GM12878 (cell line): ENCODE results near the gene CIDEC. TPM values are rescaled to one million over a fixed set of nuclear protein-coding genes. Genes with fewer than 3 reads are reported as not detected.

Experiments used
- ATAC-seq: fragments of 200-7000 bp; cut with Tn5 transposase; 3 replicates; pipeline ENCODE4 v1.9.1; 2020; ENCODE audit warnings: mild to moderate bottlenecking, moderate library complexity
- BruUV-seq: library from RNA; stranded (reverse); fragments of 400-500 nt; replicated peaks from 2 replicates; lab custom pipeline; 2021; lab: Mats Ljungman, UMichigan
- CTCF ChIA-PET: fragments of 300-600 bp; sonication (Branson Sonifier 250); formaldehyde crosslinking; extraction: SDS; loops from one replicate; lab custom pipeline; 2021; ENCODE audit warnings: inconsistent platforms; lab: Yijun Ruan, JAX
- POLR2A ChIA-PET: fragments of 350-600 bp; formaldehyde crosslinking; extraction: SDS; loops from one replicate; lab custom pipeline; 2021; ENCODE audit warnings: inconsistent platforms; lab: Charles Lee
- RAD21 ChIA-PET: fragments of 300-600 bp; sonication (Branson Sonifier 250); formaldehyde crosslinking; loops from one replicate; lab custom pipeline; 2023; ENCODE audit warnings: antibody characterized with exemption; ENCODE audit not compliant: unreplicated experiment; lab: Charles Lee
- SMC1A ChIA-PET: fragments of 300-600 bp; sonication (Branson Sonifier 250); formaldehyde crosslinking; loops from one replicate; lab custom pipeline; 2023; ENCODE audit not compliant: unreplicated experiment, uncharacterized antibody; lab: Charles Lee
- DNase-seq: peaks from one replicate; pipeline ENCODE4 v3.0.0-alpha.2; 2011; ENCODE audit warnings: low read depth, low spot score
- FAIRE-seq: peaks from 3 replicates; lab custom pipeline; 2011; peaks lifted over from hg19 to GRCh38; lab: Jason Lieb, UNC
- H2AFZ ChIP-seq: 2 replicates; pipeline ENCODE4 v1.6.0; 2011; ENCODE audit warnings: low read depth, low read length, control low read depth; ENCODE audit not compliant: control insufficient read depth
- H3K27ac ChIP-seq: 2 replicates; pipeline ENCODE4 v1.5.1; 2011; ENCODE audit warnings: control low read depth; ENCODE audit not compliant: control insufficient read depth, insufficient read depth
- H3K27me3 ChIP-seq, 2 experiments: replicated peaks in 1 of 2; 2 replicates each; pipeline versions ENCODE4 v1.6.0 to v1.6.1; 2011; ENCODE audit warnings: low read length in 1 of 2; ENCODE audit not compliant: control insufficient read depth in 2 of 2, insufficient read depth in 2 of 2
- H3K36me3 ChIP-seq, 2 experiments: 2 replicates each; pipeline ENCODE4 v1.5.1; 2011; ENCODE audit warnings: low read length in 1 of 2; ENCODE audit not compliant: control insufficient read depth in 2 of 2, insufficient read depth in 2 of 2
- H3K4me1 ChIP-seq: 2 replicates; pipeline ENCODE4 v1.6.1; 2011; ENCODE audit warnings: mild to moderate bottlenecking, low read length, moderate library complexity, mixed read lengths; ENCODE audit not compliant: control insufficient read depth, insufficient read depth
- H3K4me2 ChIP-seq: 2 replicates; pipeline ENCODE4 v1.6.0; 2011; ENCODE audit warnings: control low read depth; ENCODE audit not compliant: control insufficient read depth, insufficient read depth
- H3K4me3 ChIP-seq: fragments of 200-600 bp; sonication (generic); 2 replicates; pipeline ENCODE4 v1.5.1; 2016
- H3K79me2 ChIP-seq: 2 replicates; pipeline ENCODE4 v1.6.0; 2011; ENCODE audit warnings: low read length; ENCODE audit not compliant: control insufficient read depth, insufficient read depth
- H3K9ac ChIP-seq: 2 replicates; pipeline ENCODE4 v1.8.0; 2011; ENCODE audit warnings: low read length, control low read depth, mixed read lengths; ENCODE audit not compliant: control insufficient read depth, insufficient read depth
- H3K9me3 ChIP-seq: replicated peaks from 3 replicates; pipeline ENCODE4 v1.5.1; 2011; ENCODE audit warnings: mild to moderate bottlenecking, low read length; ENCODE audit not compliant: control insufficient read depth, insufficient read depth
- H4K20me1 ChIP-seq: 2 replicates; pipeline ENCODE4 v1.6.0; 2011; ENCODE audit not compliant: control insufficient read depth, insufficient read depth
- CEBPB ChIP-seq, 2 experiments: fragments of 150-350 bp in 1 of 2; IDR thresholded peaks; 2 replicates each; pipeline ENCODE4 v1.6.1; 2012 to 2014; ENCODE audit warnings: low read depth in 2 of 2, low read length in 2 of 2, borderline replicate concordance in 1 of 2, inconsistent platforms in 1 of 2
- JUND ChIP-seq: IDR thresholded peaks from 2 replicates; pipeline ENCODE4 v1.6.1; 2012; ENCODE audit warnings: low read depth, mild to moderate bottlenecking, low read length, improper control_type of control experiment, moderate library complexity
- POLR2A ChIP-seq: IDR thresholded peaks from 2 replicates; pipeline ENCODE4 v1.6.1; 2011; ENCODE audit warnings: low read depth, mild to moderate bottlenecking, low read length
- POLR2AphosphoS5 ChIP-seq: IDR thresholded peaks from 2 replicates; pipeline ENCODE4 v1.6.1; 2011; ENCODE audit warnings: mild to moderate bottlenecking, low read length, inconsistent platforms
- RAD21 ChIP-seq: IDR thresholded peaks from 2 replicates; pipeline ENCODE4 v1.6.1; 2011; ENCODE audit warnings: mild to moderate bottlenecking, low read depth, low read length, moderate library complexity; ENCODE audit not compliant: insufficient read depth
- WGBS: methylation state at CpG from one replicate; pipeline ENCODE4 v1.1.6; 2016; ENCODE audit warnings: low lambda C conversion rate; ENCODE audit not compliant: insufficient replicate concordance, insufficient coverage; ENCODE audit errors: missing lambda C conversion rate; 5-methylcytosine and 5-hydroxymethylcytosine counted together
- in situ Hi-C: fragments of 300-500 bp; cut with MboI; formaldehyde crosslinking; loops from 9 replicates; pipeline ENCODE4 v1.14.3; 2018; ENCODE audit warnings: mixed read lengths
- intact Hi-C: fragments of 100-400 bp; cut with micrococcal nuclease; formaldehyde crosslinking; loops from one replicate; pipeline ENCODE4 v1.14.2; 2022; ENCODE audit not compliant: unreplicated experiment
- polyA plus RNA-seq, 11 experiments: library from polyadenylated mRNA; depleted of rRNA in 4 of 11; unstranded in 6 of 11; stranded (reverse) in 5 of 11; fragments of >200 nt; fragmentation: Nextera tagmentation in 4 of 11; fragmentation: Illumina TruSeq in 1 of 11; extraction: Ambion mirVana in 4 of 11; extraction: Trizol in 1 of 11; gene quantifications; 1 replicate in 1 of 11; 2 replicates in 10 of 11; pipeline versions ENCODE4 v1.2.1 to v1.2.3, GENCODE V29; 2011 to 2016; ENCODE audit warnings: inconsistent platforms in 2 of 11, missing spikeins in 2 of 11, low read depth in 1 of 11
- total RNA-seq, 4 experiments: library from RNA; depleted of rRNA in 3 of 4; stranded (reverse); fragments of >200 nt in 3 of 4; fragmentation: Illumina TruSeq in 1 of 4; extraction: Trizol in 1 of 4; gene quantifications; 2 replicates each; pipeline versions ENCODE4 v1.2.1 to v1.2.3, GENCODE V29; 2013 to 2021
- TF ChIP-seq, protein P1 (sequence below): fragments of 450-650 bp; formaldehyde crosslinking; IDR thresholded peaks from 2 replicates; pipeline ENCODE4 v1.4.0; 2022; ENCODE audit warnings: mild to moderate bottlenecking, moderate library complexity
- TF ChIP-seq, protein P2 (sequence below): IDR thresholded peaks from 2 replicates; pipeline ENCODE4 v1.6.1; 2012; ENCODE audit warnings: mild to moderate bottlenecking, low read depth, low read length
- TF ChIP-seq, protein P3 (sequence below): fragments of 450-650 bp; IDR thresholded peaks from 2 replicates; pipeline ENCODE4 v1.6.1; 2017; ENCODE audit warnings: mild to moderate bottlenecking, low read depth, inconsistent platforms; ENCODE audit not compliant: poor library complexity, severe bottlenecking

The CIDEC gene
- total and polyA plus RNA-seq, 10 of the 15 experiments (the other 5 are each of a cell fraction or from before 2014, with no cell fraction given) = 0.10 to 0.49 TPM; not detected in 8

DNA sequence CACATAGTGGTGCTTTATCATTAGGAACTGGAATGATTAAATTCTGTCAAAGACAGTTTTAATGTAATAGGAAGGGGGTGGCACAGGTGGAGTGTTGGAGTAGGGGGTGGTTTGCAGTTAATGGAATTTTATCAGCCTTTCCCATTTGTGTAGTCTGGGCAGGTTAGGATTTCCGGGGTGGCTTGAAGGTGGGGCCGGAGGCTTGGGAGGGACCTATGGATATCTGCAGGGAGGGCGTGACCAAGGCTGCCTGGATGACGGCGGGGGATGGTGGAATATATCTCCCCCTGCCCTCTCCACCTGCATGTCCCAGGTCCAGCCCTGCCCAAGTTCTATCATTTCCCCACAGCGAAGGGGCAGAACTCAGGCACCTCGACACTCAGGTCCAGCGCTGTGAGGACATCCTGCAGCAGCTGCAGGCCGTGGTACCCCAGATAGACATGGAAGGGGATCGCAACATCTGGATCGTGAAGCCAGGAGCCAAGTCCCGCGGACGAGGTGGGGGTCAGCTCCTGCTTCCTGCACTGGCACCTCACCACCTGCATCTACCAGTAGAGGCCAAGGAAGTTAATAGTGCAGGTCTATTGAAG is 54.5 kb downstream of the CIDEC start:
- H2AFZ ChIP-seq = no peak overlapping the region
- no TSS peak for BruUV-seq
- no peak overlapping the region for H3K4me2 ChIP-seq
- no peak overlapping the region for H3K4me3 ChIP-seq
- in situ Hi-C loops = no loop called here
- DNase-seq (no peak), FAIRE-seq (no peak), ATAC-seq (no peak)
- no peaks in the 10 kb centered on the region for H3K79me2 ChIP-seq
- intact Hi-C loops = no loop called here
- ChIA-PET POLR2A (no interaction called here), RAD21 (no interaction called here), SMC1A (no interaction called here), CTCF (no interaction called here)
- H3K9me3 ChIP-seq = no peaks in the 10 kb centered on the region
- TF ChIP-seq POLR2AphosphoS5 (no peak), CEBPB (IDR thresholded peaks at IDR 0.05; ENCODE audit: borderline replicate concordance in 1 of 2, low read depth in 2 of 2, low read length in 2 of 2) (no peak), POLR2A (peak; percentile 14; the same call in 1 of the 2 replicates), JUND (no peak), RAD21 (no peak)
- TF ChIP-seq, protein P1, sequence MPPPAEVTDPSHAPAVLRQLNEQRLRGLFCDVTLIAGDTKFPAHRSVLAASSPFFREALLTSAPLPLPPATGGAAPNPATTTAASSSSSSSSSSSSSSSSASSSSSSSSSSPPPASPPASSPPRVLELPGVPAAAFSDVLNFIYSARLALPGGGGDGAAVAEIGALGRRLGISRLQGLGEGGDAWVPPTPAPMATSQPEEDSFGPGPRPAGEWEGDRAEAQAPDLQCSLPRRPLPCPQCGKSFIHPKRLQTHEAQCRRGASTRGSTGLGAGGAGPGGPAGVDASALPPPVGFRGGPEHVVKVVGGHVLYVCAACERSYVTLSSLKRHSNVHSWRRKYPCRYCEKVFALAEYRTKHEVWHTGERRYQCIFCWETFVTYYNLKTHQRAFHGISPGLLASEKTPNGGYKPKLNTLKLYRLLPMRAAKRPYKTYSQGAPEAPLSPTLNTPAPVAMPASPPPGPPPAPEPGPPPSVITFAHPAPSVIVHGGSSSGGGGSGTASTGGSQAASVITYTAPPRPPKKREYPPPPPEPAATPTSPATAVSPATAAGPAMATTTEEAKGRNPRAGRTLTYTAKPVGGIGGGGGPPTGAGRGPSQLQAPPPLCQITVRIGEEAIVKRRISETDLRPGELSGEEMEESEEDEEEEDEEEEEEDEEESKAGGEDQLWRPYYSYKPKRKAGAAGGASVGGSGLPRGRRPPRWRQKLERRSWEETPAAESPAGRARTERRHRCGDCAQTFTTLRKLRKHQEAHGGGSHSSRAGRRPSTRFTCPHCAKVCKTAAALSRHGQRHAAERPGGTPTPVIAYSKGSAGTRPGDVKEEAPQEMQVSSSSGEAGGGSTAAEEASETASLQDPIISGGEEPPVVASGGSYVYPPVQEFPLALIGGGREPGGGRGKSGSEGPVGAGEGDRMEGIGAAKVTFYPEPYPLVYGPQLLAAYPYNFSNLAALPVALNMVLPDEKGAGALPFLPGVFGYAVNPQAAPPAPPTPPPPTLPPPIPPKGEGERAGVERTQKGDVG = no peak
- TF ChIP-seq, protein P2, sequence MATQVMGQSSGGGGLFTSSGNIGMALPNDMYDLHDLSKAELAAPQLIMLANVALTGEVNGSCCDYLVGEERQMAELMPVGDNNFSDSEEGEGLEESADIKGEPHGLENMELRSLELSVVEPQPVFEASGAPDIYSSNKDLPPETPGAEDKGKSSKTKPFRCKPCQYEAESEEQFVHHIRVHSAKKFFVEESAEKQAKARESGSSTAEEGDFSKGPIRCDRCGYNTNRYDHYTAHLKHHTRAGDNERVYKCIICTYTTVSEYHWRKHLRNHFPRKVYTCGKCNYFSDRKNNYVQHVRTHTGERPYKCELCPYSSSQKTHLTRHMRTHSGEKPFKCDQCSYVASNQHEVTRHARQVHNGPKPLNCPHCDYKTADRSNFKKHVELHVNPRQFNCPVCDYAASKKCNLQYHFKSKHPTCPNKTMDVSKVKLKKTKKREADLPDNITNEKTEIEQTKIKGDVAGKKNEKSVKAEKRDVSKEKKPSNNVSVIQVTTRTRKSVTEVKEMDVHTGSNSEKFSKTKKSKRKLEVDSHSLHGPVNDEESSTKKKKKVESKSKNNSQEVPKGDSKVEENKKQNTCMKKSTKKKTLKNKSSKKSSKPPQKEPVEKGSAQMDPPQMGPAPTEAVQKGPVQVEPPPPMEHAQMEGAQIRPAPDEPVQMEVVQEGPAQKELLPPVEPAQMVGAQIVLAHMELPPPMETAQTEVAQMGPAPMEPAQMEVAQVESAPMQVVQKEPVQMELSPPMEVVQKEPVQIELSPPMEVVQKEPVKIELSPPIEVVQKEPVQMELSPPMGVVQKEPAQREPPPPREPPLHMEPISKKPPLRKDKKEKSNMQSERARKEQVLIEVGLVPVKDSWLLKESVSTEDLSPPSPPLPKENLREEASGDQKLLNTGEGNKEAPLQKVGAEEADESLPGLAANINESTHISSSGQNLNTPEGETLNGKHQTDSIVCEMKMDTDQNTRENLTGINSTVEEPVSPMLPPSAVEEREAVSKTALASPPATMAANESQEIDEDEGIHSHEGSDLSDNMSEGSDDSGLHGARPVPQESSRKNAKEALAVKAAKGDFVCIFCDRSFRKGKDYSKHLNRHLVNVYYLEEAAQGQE = no peak
- TF ChIP-seq, protein P3, sequence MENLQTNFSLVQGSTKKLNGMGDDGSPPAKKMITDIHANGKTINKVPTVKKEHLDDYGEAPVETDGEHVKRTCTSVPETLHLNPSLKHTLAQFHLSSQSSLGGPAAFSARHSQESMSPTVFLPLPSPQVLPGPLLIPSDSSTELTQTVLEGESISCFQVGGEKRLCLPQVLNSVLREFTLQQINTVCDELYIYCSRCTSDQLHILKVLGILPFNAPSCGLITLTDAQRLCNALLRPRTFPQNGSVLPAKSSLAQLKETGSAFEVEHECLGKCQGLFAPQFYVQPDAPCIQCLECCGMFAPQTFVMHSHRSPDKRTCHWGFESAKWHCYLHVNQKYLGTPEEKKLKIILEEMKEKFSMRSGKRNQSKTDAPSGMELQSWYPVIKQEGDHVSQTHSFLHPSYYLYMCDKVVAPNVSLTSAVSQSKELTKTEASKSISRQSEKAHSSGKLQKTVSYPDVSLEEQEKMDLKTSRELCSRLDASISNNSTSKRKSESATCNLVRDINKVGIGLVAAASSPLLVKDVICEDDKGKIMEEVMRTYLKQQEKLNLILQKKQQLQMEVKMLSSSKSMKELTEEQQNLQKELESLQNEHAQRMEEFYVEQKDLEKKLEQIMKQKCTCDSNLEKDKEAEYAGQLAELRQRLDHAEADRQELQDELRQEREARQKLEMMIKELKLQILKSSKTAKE = no peak
- H3K4me1 ChIP-seq = no peaks in the 10 kb centered on the region
- peaks cover 0 to 3% of the 10 kb centered on the region in 2 experiments; a peak in 1 of 4 replicates for H3K36me3 ChIP-seq
- H3K27me3 ChIP-seq = no peaks in the 10 kb centered on the region
- 91% methylated on average over 14 of the region's 14 CpGs for WGBS
- H3K27ac ChIP-seq = no peak overlapping the region
- H4K20me1 ChIP-seq = no peaks in the 10 kb centered on the region
- H3K9ac ChIP-seq = no peak overlapping the region
